ENCODE data around the gene C4orf50. TPM values are rescaled to one million over a fixed set of nuclear protein-coding genes. Genes with fewer than 3 reads are reported as not detected.
A peak's percentile ranks its signal among the peaks of the same experiment; 100 is the strongest.

Gene C4orf50
- total RNA-seq, 4 donors from 2014 or later: 0.21 to 0.30 TPM; not detected in 2

- H3K27me3 ChIP-seq: no peaks in the 10 kb centered on the region
- no peaks in the 10 kb centered on the region for H3K4me1 ChIP-seq
- H3K4me3 ChIP-seq: no peak overlapping the region
- no peak overlapping the region for H3K27ac ChIP-seq
- H3K9me3 ChIP-seq: no peaks in the 10 kb centered on the region
- DNase-seq (ENCODE audit: low spot score in 2 of 2): peak in 1 of 2 donors; percentile 12
- TF ChIP-seq CTCF (IDR thresholded peaks at IDR 0.05) (peak in 4 of 5 experiments; percentile 39 to 70 (median 67)), POLR2A (IDR thresholded peaks at IDR 0.05) (no peak)
- no peaks in the 10 kb centered on the region for H3K36me3 ChIP-seq
- 31 to 37% methylated on average over 22 of the region's 22 CpGs for WGBS, 2 donors
Observed at GRCh38 chr4:6019316-6020263, 1.4 kb upstream of the C4orf50 start.

GRCh38 chr4:6017800-6018199 is 431 bp downstream of the C4orf50 start:
- Histone ChIP-seq H3K27me3 (no peaks in the 10 kb centered on the region), H3K9me3 (no peaks in the 10 kb centered on the region), H3K4me1 (no peaks in the 10 kb centered on the region), H3K4me3 (no peak overlapping the region), H3K36me3 (no peaks in the 10 kb centered on the region), H3K27ac (no peak overlapping the region)
- TF ChIP-seq CTCF (IDR thresholded peaks at IDR 0.05): no peak
- no peak for TF ChIP-seq POLR2A (IDR thresholded peaks at IDR 0.05)
- no peak for TF ChIP-seq EP300 (IDR thresholded peaks at IDR 0.05)
- no peak for DNase-seq (ENCODE audit: low spot score in 2 of 2)
- 81 to 86% methylated on average over 11 of the region's 11 CpGs for WGBS, 2 donors

- no peak overlapping the region for H3K4me3 ChIP-seq
Observed at GRCh38 chr4:6017030-6017429, 1.2 kb downstream of the C4orf50 start.

GRCh38 chr4:6013564-6013963 is 4.7 kb downstream of the C4orf50 start:
- no peaks in the 10 kb centered on the region for H3K36me3 ChIP-seq
- H3K27me3 ChIP-seq: peaks cover 0 to 24% of the 10 kb centered on the region in 2 donors
- H3K4me3 ChIP-seq: no peak overlapping the region
- no peak for TF ChIP-seq CTCF (IDR thresholded peaks at IDR 0.05)
- no peak for TF ChIP-seq EP300 (IDR thresholded peaks at IDR 0.05)
- H3K9me3 ChIP-seq: no peaks in the 10 kb centered on the region
- DNase-seq (ENCODE audit: low spot score in 2 of 2): no peak
- WGBS, 2 donors: 79 to 84% methylated on average over 12 of the region's 12 CpGs
- peaks cover 0 to 5% (median 0%) of the 10 kb centered on the region in 4 donors for H3K4me1 ChIP-seq
- H3K27ac ChIP-seq: no peak overlapping the region

More at GRCh38 chr4:6017030-6017429, 1.2 kb downstream of the C4orf50 start:
- DNase-seq (ENCODE audit: low spot score in 2 of 2): no peak
- WGBS, 2 donors: 62 to 71% methylated on average over 10 of the region's 10 CpGs
- Histone ChIP-seq H3K9me3 (no peaks in the 10 kb centered on the region), H3K36me3 (no peaks in the 10 kb centered on the region), H3K4me1 (no peaks in the 10 kb centered on the region), H3K27ac (no peak overlapping the region), H3K27me3 (no peaks in the 10 kb centered on the region)
- TF ChIP-seq EP300 (IDR thresholded peaks at IDR 0.05) (no peak), POLR2A (IDR thresholded peaks at IDR 0.05) (no peak)

GRCh38 chr4:6012200-6012599 is 6.0 kb downstream of the C4orf50 start:
- no peaks in the 10 kb centered on the region for H3K9me3 ChIP-seq
- 65 to 70% methylated on average over 5 of the region's 5 CpGs for WGBS, 2 donors
- H3K4me3 ChIP-seq: no peak overlapping the region
- peaks cover 0 to 27% of the 10 kb centered on the region in 2 donors for H3K27me3 ChIP-seq
- H3K4me1 ChIP-seq: peaks cover 0 to 5% (median 0%) of the 10 kb centered on the region in 4 donors
- H3K27ac ChIP-seq: no peak overlapping the region
- TF ChIP-seq POLR2A (IDR thresholded peaks at IDR 0.05) (no peak), EP300 (IDR thresholded peaks at IDR 0.05) (no peak), CTCF (IDR thresholded peaks at IDR 0.05) (no peak)
- DNase-seq (ENCODE audit: low spot score in 2 of 2): no peak
- H3K36me3 ChIP-seq: no peaks in the 10 kb centered on the region

Measured in tibial nerve (tissue), 4 donors.